Kidney epithelial cell (primary cell): ENCODE measurements around the gene CNTNAP2. TPM values are rescaled to one million over a fixed set of nuclear protein-coding genes. Genes with fewer than 3 reads are reported as not detected.

ENCODE experiments used
- DNase-seq: peaks from one replicate; pipeline ENCODE4 v3.0.0-alpha.2; 2010; ENCODE audit warnings: low read depth
- H3K27me3 ChIP-seq: 2 replicates; pipeline ENCODE4 v1.6.0; 2011; ENCODE audit warnings: low read length; ENCODE audit not compliant: control insufficient read depth, insufficient read depth
- H3K36me3 ChIP-seq: 2 replicates; pipeline ENCODE4 v1.5.1; 2011; ENCODE audit warnings: low read length; ENCODE audit not compliant: control insufficient read depth, insufficient read depth
- H3K4me3 ChIP-seq: 2 replicates; pipeline ENCODE4 v1.5.1; 2011; ENCODE audit warnings: low read depth, mild to moderate bottlenecking, control low read depth, low read length
- CTCF ChIP-seq: IDR thresholded peaks from 2 replicates; pipeline ENCODE4 v1.5.1; 2011; ENCODE audit warnings: mild to moderate bottlenecking, moderate library complexity, low read length, control low read depth, inconsistent platforms; ENCODE audit not compliant: insufficient read depth, poor library complexity, severe bottlenecking
- total RNA-seq: library from RNA; depleted of rRNA; stranded (reverse); fragments of >200 nt; gene quantifications from 2 replicates; pipeline ENCODE4 v1.2.3, GENCODE V29; 2015

Gene CNTNAP2
- total RNA-seq, 1 donor from 2014 or later, result 14.0 TPM

- no peaks in the 10 kb centered on the region for H3K36me3 ChIP-seq
- no peaks in the 10 kb centered on the region for H3K27me3 ChIP-seq
- TF ChIP-seq CTCF, result peak; percentile 73
- no peak overlapping the region for H3K4me3 ChIP-seq
- no peak for DNase-seq
These were observed 1430.8 kb downstream of the CNTNAP2 start for GRCh38 chr7:147547252-147547897.

GRCh38 chr7:147556317-147556716, 1439.7 kb downstream of the CNTNAP2 start:
- Histone ChIP-seq H3K27me3 (no peaks in the 10 kb centered on the region), H3K4me3 (no peak overlapping the region), H3K36me3 (no peaks in the 10 kb centered on the region)
- TF ChIP-seq CTCF, result no peak
- DNase-seq, result no peak

- no peak overlapping the region for H3K4me3 ChIP-seq
- DNase-seq, result no peak
- H3K36me3 ChIP-seq, result no peaks in the 10 kb centered on the region
- TF ChIP-seq CTCF, result no peak
- no peaks in the 10 kb centered on the region for H3K27me3 ChIP-seq
These were observed 1447.1 kb downstream of the CNTNAP2 start for GRCh38 chr7:147563669-147564068.

- no peak for TF ChIP-seq CTCF
- DNase-seq, result no peak
- Histone ChIP-seq H3K36me3 (no peaks in the 10 kb centered on the region), H3K4me3 (no peak overlapping the region), H3K27me3 (no peaks in the 10 kb centered on the region)
These were observed 1448.3 kb downstream of the CNTNAP2 start for GRCh38 chr7:147564786-147565476.

DNA sequence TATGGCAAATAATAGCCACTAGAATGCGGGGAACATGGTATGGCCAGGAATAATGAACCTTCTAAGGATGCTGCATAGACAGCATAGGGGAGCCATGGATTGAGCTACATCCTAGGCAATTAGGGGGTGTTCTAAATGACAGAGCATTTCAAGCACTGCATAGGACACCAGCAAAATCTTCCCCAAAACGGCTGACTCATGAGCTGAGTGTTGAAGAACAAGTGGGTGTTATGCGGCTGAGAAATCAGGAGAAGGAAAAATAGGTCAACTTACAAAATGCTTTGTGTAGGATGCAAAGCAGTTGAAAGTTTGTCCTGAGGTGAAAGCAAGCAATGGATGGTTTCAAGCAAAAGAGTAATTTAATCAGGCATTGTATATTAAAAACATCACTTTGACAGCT, 1450.4 kb downstream of the CNTNAP2 start:
- no peak overlapping the region for H3K4me3 ChIP-seq
- no peak for DNase-seq

More for the DNA sequence above, 1450.4 kb downstream of the CNTNAP2 start:
- Histone ChIP-seq H3K27me3 (no peaks in the 10 kb centered on the region), H3K36me3 (no peaks in the 10 kb centered on the region)
- TF ChIP-seq CTCF, result no peak
